NB4 (cell line): ENCODE results near the gene CCNY.

ENCODE experiments used
- CTCF ChIP-seq: IDR thresholded peaks from one replicate; pipeline ENCODE4 v1.5.1; 2012; ENCODE audit warnings: low read depth, low read length
- MAX ChIP-seq: IDR thresholded peaks from 2 replicates; pipeline ENCODE4 v1.6.1; 2011; ENCODE audit warnings: low read depth, low read length
- POLR2A ChIP-seq: IDR thresholded peaks from 2 replicates; pipeline ENCODE4 v1.6.1; 2011; ENCODE audit warnings: mild to moderate bottlenecking; ENCODE audit not compliant: insufficient read length; ENCODE audit errors: extremely low read depth

GRCh38 chr10:35559416-35559815, 223.1 kb downstream of the CCNY start:
- TF ChIP-seq POLR2A = no peak
- TF ChIP-seq CTCF = no peak
- TF ChIP-seq MAX = no peak
